Anterior cingulate cortex (tissue), 58 donors: ENCODE measurements around the gene GNG10.

Experiments
- DNase-seq, 58 donors: peaks; one replicate each; lab custom pipeline; 2025; lab: John Stamatoyannopoulos, UW

The GNG10 gene

DNA sequence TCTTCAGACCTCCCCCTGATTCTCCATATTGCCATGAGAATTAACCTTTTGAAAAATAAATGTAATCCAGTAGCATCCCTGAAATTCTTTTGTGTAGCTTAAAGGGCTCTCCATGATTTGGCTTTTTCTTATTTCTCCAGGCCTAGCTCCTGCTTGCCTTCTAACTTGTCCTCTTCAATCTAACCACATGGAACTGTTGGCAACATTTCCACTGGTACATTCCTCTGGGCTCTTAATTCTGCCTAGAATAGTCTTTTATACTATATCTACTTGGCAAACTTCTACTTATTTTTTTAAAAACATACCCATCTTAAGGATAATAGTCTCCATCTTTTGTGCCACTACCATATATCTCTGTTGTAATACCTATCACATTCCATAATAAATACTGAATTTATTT is 54.1 kb downstream of the GNG10 start:
- no peak for DNase-seq

DNA sequence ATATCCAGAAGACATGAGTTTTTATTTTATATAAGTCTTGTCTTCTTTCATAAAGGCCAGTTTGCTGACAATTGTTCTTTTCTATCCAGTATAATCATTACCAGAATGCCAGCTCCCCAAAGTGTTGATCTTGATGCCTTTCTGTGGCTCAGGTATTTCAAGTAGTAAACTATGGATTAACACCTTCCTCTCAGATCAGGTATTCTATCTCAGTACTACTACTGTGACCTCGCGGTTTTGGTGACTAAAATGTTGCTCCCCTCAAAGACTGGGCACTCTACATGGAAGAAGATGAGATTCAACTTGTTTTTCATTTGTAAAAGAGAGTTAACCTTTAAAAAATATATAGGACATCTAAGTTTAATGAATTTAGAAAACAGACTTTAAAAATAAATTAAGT is 58.1 kb downstream of the GNG10 start:
- DNase-seq: no peak
